ENCODE results near the gene KLK1.

Gene KLK1

DNA sequence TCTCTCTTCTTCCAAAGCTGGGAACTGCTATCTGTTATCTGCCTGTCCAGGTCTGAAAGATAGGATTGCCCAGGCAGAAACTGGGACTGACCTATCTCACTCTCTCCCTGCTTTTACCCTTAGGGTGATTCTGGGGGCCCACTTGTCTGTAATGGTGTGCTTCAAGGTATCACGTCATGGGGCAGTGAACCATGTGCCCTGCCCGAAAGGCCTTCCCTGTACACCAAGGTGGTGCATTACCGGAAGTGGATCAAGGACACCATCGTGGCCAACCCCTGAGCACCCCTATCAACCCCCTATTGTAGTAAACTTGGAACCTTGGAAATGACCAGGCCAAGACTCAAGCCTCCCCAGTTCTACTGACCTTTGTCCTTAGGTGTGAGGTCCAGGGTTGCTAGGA lies 36.3 kb upstream of the KLK1 start:
- DNase-seq (ENCODE audit: low spot score), result no peak
- in situ Hi-C loops (cut with MboI; ENCODE audit: low pct_unique_long_range_greater_than_20kb, low sequenced_read_pairs, unreplicated experiment), result no loop called here
- TF ChIP-seq, protein P1, sequence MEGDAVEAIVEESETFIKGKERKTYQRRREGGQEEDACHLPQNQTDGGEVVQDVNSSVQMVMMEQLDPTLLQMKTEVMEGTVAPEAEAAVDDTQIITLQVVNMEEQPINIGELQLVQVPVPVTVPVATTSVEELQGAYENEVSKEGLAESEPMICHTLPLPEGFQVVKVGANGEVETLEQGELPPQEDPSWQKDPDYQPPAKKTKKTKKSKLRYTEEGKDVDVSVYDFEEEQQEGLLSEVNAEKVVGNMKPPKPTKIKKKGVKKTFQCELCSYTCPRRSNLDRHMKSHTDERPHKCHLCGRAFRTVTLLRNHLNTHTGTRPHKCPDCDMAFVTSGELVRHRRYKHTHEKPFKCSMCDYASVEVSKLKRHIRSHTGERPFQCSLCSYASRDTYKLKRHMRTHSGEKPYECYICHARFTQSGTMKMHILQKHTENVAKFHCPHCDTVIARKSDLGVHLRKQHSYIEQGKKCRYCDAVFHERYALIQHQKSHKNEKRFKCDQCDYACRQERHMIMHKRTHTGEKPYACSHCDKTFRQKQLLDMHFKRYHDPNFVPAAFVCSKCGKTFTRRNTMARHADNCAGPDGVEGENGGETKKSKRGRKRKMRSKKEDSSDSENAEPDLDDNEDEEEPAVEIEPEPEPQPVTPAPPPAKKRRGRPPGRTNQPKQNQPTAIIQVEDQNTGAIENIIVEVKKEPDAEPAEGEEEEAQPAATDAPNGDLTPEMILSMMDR (IDR thresholded peaks at IDR 0.05; ENCODE audit: extremely low read depth, insufficient read depth, missing control alignments), result no peak

DNA sequence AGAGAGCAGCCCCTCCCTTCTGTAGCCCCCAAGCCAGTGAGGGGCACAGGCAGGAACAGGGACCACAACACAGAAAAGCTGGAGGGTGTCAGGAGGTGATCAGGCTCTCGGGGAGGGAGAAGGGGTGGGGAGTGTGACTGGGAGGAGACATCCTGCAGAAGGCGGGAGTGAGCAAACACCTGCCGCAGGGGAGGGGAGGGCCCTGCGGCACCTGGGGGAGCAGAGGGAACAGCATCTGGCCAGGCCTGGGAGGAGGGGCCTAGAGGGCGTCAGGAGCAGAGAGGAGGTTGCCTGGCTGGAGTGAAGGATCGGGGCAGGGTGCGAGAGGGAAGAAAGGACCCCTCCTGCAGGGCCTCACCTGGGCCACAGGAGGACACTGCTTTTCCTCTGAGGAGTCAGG lies 35.3 kb upstream of the KLK1 start:
- DNase-seq (ENCODE audit: low spot score), result no peak
- TF ChIP-seq, protein P1 (IDR thresholded peaks at IDR 0.05; ENCODE audit: extremely low read depth, insufficient read depth, missing control alignments), result no peak
- in situ Hi-C loops (cut with MboI; ENCODE audit: low pct_unique_long_range_greater_than_20kb, low sequenced_read_pairs, unreplicated experiment), result no loop called here

DNA sequence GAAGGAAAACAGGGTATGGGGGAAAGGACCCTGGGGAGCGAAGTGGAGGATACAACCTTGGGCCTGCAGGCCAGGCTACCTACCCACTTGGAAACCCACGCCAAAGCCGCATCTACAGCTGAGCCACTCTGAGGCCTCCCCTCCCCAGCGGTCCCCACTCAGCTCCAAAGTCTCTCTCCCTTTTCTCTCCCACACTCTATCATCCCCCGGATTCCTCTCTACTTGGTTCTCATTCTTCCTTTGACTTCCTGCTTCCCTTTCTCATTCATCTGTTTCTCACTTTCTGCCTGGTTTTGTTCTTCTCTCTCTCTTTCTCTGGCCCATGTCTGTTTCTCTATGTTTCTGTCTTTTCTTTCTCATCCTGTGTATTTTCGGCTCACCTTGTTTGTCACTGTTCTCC lies 33.8 kb upstream of the KLK1 start:
- DNase-seq (ENCODE audit: low spot score), result no peak
- TF ChIP-seq, protein P1 (IDR thresholded peaks at IDR 0.05; ENCODE audit: extremely low read depth, insufficient read depth, missing control alignments), result no peak
- in situ Hi-C loops (cut with MboI; ENCODE audit: low pct_unique_long_range_greater_than_20kb, low sequenced_read_pairs, unreplicated experiment), result no loop called here

DNA sequence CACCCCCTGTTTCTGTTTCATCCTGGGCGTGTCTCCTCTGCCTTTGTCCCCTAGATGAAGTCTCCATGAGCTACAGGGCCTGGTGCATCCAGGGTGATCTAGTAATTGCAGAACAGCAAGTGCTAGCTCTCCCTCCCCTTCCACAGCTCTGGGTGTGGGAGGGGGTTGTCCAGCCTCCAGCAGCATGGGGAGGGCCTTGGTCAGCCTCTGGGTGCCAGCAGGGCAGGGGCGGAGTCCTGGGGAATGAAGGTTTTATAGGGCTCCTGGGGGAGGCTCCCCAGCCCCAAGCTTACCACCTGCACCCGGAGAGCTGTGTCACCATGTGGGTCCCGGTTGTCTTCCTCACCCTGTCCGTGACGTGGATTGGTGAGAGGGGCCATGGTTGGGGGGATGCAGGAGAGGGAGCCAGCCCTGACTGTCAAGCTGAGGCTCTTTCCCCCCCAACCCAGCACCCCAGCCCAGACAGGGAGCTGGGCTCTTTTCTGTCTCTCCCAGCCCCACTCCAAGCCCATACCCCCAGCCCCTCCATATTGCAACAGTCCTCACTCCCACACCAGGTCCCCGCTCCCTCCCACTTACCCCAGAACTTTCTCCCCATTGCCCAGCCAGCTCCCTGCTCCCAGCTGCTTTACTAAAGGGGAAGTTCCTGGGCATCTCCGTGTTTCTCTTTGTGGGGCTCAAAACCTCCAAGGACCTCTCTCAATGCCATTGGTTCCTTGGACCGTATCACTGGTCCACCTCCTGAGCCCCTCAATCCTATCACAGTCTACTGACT lies 31.2 kb upstream of the KLK1 start, which contains the start of gene KLK3:
TSS of gene KLK3 (plus strand) at position 280 of the 775 bp plus-strand sequence. CDS start at position 321, 41 bp downstream.
- in situ Hi-C loops (cut with MboI; ENCODE audit: low pct_unique_long_range_greater_than_20kb, low sequenced_read_pairs, unreplicated experiment), result no loop called here
- TF ChIP-seq, protein P1 (IDR thresholded peaks at IDR 0.05; ENCODE audit: extremely low read depth, insufficient read depth, missing control alignments), result no peak
- DNase-seq (ENCODE audit: low spot score), result no peak

DNA sequence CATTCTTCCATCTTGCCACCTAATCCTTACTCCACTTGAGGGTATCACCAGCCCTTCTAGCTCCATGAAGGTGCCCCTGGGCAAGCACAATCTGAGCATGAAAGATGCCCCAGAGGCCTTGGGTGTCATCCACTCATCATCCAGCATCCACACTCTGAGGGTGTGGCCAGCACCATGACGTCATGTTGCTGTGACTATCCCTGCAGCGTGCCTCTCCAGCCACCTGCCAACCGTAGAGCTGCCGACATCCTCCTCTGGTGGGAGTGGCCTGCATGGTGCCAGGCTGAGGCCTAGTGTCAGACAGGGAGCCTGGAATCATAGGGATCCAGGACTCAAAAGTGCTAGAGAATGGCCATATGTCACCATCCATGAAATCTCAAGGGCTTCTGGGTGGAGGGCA lies 28.0 kb upstream of the KLK1 start:
- TF ChIP-seq, protein P1 (IDR thresholded peaks at IDR 0.05; ENCODE audit: extremely low read depth, insufficient read depth, missing control alignments), result no peak
- in situ Hi-C loops (cut with MboI; ENCODE audit: low pct_unique_long_range_greater_than_20kb, low sequenced_read_pairs, unreplicated experiment), result no loop called here
- DNase-seq (ENCODE audit: low spot score), result no peak

DNA sequence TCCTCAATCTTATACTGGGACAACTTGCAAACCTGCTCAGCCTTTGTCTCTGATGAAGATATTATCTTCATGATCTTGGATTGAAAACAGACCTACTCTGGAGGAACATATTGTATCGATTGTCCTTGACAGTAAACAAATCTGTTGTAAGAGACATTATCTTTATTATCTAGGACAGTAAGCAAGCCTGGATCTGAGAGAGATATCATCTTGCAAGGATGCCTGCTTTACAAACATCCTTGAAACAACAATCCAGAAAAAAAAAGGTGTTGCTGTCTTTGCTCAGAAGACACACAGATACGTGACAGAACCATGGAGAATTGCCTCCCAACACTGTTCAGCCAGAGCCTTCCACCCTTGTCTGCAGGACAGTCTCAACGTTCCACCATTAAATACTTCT lies 27.2 kb upstream of the KLK1 start:
- TF ChIP-seq, protein P1 (IDR thresholded peaks at IDR 0.05; ENCODE audit: extremely low read depth, insufficient read depth, missing control alignments), result no peak
- in situ Hi-C loops (cut with MboI; ENCODE audit: low pct_unique_long_range_greater_than_20kb, low sequenced_read_pairs, unreplicated experiment), result no loop called here

More for the DNA sequence above, 27.2 kb upstream of the KLK1 start:
- no peak for DNase-seq (ENCODE audit: low spot score)
